Activated naive CD4-positive, alpha-beta T cell treated with anti-CD3 and anti-CD28 coated beads, Interleukin-2, amount 50 U/mL, for 16 hours (primary cell): Measurements from ENCODE around the gene ATP2B2.
A peak's percentile ranks its signal among the peaks of the same experiment; 100 is the strongest.

Experiments used
- DNase-seq: peaks from one replicate; pipeline ENCODE4 v3.0.0-alpha.2; 2020

Gene ATP2B2

GRCh38 chr3:10468613-10469354 lies 36.6 kb downstream of the ATP2B2 start:
- no peak for DNase-seq

- no peak for DNase-seq
Observed at GRCh38 chr3:10467904-10468612, 37.3 kb downstream of the ATP2B2 start.

- no peak for DNase-seq
Observed at GRCh38 chr3:10467204-10467603, 38.2 kb downstream of the ATP2B2 start.

- no peak for DNase-seq
Observed at GRCh38 chr3:10466186-10466585, 39.2 kb downstream of the ATP2B2 start.

- DNase-seq, result no peak
Observed at GRCh38 chr3:10465161-10465560, 40.2 kb downstream of the ATP2B2 start.

GRCh38 chr3:10463533-10464434 lies 41.6 kb downstream of the ATP2B2 start:
- DNase-seq, result no peak

- no peak for DNase-seq
Observed at GRCh38 chr3:10462641-10463532, 42.5 kb downstream of the ATP2B2 start.

GRCh38 chr3:10460951-10461545 lies 44.3 kb downstream of the ATP2B2 start:
- no peak for DNase-seq

- peak; percentile 37 for DNase-seq
Observed at GRCh38 chr3:10459954-10460754, 45.2 kb downstream of the ATP2B2 start.

- no peak for DNase-seq
Observed at GRCh38 chr3:10457560-10457959, 47.8 kb downstream of the ATP2B2 start.

GRCh38 chr3:10456981-10457380 lies 48.4 kb downstream of the ATP2B2 start:
- no peak for DNase-seq

GRCh38 chr3:10455545-10455914 lies 49.9 kb downstream of the ATP2B2 start:
- DNase-seq, result no peak

- no peak for DNase-seq
Observed at GRCh38 chr3:10454907-10455544, 50.4 kb downstream of the ATP2B2 start.

GRCh38 chr3:10453431-10454163 lies 51.8 kb downstream of the ATP2B2 start:
- DNase-seq, result no peak

GRCh38 chr3:10450494-10451440 lies 54.6 kb downstream of the ATP2B2 start:
- DNase-seq, result no peak

GRCh38 chr3:10449436-10449835 lies 56.0 kb downstream of the ATP2B2 start:
- DNase-seq, result no peak

GRCh38 chr3:10448544-10448943 lies 56.8 kb downstream of the ATP2B2 start:
- DNase-seq, result no peak

GRCh38 chr3:10447527-10448260 lies 57.7 kb downstream of the ATP2B2 start:
- DNase-seq, result no peak
